HG03060 (cell line): ENCODE measurements around the gene PTPN21.
"Not testable (repeated sequence)": the region's sequence is repeated elsewhere in the genome, so short reads cannot be mapped to it uniquely, and the experiment has no call there.

Source experiments
- ATAC-seq: cut with Tn5 transposase; IDR thresholded peaks from one replicate; pipeline ENCODE4 v1.9.1; 2021; ENCODE audit warnings: low read depth, moderate number of reproducible peaks; ENCODE audit not compliant: unreplicated experiment

Gene PTPN21

DNA sequence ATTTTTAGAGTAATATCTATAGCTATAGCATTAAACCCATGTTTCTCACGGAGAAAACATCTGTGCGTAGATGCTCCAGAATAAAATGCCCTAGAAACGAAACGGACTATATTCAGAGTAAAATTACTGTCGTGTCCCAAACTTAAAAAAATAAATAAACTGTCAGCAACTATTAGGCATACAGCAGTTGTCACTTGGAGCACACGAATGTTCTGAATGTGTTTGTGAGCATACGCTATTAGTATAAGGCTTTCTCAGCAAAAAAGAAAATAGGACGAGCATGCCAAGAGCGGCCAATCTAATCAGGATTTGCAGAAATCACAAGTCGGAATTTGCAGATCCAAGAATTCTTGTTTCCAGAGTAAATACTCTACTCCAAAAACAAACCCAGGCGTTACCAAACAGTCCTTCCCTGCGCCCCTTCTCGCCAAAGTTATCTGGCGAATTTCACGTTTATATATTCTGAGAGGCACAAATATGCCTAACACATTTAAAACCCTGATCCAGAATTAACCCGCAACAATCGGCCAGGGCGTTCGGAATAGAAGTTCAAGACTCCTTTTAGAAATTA, 836 bp downstream of the PTPN21 start:
- no peak for ATAC-seq

DNA sequence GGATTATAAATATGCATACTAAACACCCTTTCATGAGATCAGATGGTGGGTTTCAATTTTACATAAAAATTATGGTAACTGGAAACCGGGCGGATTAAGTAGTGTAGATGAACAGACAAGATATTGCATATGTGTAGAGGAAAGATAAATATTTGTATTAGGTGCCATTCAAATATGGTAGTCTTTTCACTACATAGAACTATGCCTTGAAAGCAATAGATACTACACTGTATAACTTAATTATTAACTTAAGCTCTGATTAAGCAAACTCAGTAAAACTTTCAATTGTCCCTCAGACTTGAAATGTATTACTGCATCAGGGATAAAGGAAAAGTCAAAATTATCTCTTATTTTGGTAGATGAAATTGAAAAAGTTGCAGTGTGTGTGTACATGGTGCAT, 1.9 kb downstream of the PTPN21 start:
- no peak for ATAC-seq

GRCh38 chr14:88551980-88552431, 2.8 kb downstream of the PTPN21 start:
- no peak for ATAC-seq

DNA sequence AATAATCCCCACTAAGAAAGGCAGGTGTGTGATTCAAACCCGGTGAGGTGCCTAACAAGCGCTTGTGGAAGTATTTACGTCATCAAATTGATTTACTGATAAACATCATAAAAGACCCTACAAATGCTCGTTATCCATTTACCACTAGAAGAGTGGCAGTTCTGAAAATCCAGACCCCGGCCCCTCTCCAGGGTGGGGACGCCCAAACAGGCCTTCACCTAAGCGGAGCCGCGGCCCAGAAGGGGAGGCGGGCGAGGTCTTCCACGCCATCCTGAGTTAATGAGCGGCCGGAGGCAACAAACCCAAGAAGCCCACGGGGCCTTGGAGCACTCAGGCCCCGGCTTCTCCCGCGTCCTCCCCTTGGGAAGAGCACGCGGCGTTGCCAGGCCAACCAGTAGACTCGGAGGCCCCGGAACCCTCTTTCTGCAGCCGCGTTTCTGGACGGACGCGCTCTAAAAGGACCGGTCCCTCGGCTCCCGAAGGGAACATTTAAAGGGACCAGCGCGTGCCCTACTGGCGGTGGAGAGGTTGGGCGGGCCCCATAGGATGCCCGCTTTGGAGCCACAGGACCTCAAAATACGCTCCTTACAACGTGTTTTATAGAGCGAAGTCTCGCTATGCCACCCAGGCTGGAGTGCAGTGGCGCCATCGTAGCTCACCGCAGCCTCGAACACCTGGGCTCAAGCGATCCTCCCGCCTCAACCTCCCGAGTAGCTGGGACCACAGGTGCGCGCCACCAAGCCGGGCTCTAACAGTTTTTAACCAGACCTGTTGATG, 3.5 kb downstream of the PTPN21 start:
- no peak for ATAC-seq

DNA sequence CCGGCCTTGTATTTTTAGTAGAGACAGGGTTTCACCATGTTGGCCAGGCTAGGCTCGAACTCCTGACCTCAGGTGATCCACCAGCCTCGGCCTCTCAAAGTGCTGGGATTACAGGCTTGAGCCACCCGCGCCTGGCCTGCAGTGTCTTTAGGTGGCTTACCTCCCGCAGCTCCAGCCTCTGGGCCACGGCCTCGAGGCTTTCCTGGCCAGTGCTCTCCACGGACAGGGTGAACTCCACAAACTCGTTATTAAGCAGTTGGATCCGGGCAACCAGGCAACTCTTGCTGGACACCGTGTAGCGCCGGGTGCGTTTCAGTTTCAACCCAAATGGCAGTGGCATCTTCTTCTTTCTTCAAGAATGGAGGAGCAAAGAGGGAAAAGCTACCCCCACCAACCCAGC, 4.7 kb downstream of the PTPN21 start:
- no peak for ATAC-seq

DNA sequence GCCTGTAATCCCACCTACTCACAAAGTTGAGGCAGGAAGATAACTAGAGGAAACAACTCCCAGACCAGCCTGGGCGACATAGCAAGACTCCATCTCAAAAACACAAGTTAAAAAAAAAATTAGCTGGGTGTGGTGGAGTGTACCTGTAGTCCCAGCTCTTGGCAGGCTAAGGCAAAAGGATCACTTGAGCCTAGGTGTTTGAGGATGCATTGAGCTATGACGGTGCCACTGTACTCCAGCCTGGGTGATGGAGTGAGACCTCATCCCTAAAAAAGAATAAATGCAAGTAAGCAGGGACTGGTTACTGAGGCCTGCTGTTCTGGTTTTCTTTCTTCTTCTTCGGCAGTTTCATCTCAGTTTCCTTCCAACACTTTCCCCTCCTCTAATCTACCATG, 7.4 kb downstream of the PTPN21 start:
- no peak for ATAC-seq

GRCh38 chr14:88546621-88547385, 8.0 kb downstream of the PTPN21 start:
- no peak for ATAC-seq

DNA sequence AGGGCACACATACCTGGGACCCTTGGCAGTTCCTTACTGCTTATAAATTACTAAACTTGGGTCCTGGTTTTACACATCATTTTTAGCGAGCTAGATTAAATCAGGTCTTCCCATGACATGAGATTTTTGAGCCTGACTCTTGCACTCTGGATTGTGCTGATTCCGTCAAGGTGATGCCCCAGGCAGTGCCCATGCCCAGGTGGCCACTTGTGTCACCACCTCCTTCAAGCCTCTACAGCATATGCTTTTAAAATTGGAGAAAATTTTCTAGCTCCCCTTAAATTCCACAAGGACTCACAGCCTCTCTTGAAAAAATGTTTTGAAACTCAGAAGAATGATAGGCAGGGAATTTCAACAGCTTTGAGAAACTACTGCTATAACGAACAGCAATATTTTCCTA, 9.6 kb downstream of the PTPN21 start:
- no peak for ATAC-seq

DNA sequence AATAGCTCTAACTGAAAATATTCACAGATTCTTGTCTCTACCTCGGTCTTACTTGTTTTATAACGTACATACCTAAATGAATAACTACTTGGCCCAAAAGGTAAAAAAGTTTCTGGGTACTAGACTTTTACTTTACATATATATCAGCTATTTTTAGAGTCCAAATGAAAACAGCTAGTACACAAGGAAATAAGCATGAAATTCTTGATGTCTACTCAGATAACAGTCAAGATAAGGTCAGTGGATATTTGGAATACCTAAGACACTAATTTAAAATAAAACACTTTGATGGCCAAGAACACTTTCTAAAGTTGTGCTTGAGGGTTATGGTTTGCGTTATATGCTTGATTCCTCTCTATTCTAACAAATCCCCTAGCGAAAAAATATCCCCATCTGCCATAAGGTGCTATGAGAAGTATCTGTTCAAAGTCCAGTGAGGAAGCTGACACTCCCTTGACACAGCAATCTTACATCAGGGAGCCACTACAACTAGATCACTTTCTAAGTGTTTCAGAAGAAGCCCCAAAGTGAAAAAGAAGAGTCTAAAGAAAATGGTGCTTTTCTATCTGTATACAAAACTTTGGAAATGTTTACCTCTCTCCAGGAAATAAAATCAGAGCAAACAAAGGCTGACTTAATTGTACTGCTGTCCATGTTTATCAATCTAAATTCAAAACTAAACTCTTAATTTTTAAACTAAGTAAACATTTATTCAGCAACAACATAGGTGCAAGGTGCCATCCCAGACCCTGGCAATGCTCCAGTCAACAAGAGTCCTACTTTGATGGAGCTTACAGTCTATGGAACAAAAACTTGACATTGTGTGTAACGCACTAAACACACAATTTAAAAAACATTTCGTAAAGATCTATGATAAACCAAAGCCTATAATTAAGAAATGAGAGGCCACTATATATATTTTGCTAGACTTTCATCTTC, 11.7 kb downstream of the PTPN21 start:
- no peak for ATAC-seq

DNA sequence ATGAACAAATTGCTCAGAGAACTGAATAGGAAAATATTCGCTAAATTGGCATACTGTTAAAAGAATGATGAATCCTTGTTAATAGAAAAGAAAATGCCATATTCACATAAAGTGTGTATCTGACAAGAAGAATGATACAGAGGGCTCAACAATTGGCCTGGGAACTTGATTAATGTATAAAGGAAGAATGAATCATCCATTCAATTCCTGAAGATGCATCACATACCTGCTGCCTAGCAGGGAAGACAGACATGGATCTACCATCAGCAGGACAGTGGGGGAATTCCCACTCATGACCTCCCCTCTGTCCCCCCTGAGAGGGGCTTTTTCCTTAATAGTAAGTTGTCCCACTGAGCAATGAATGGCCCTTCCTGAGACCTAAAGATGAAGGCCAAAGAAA, 13.5 kb downstream of the PTPN21 start:
- no peak for ATAC-seq

DNA sequence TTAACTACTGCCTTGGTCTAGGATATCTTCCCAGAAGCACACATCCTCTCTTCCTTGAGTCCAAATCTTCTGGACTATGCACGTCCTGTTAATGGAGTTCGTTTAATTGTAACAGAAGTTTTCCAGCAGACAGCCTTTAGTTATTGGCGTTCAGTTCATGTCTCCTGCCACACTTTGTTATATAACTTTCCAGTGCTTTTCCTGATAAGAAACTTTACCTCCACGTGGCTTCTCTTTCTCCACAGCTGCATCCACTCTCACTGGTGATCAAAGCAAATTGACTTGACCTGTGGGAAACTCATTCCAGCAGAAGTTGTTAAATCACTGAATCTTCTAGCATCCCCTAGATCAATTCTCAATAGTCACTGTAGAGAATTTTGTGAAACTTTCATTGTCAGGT, 19.0 kb downstream of the PTPN21 start:
- ATAC-seq: no peak

GRCh38 chr14:88535149-88535548, 19.7 kb downstream of the PTPN21 start:
- no peak for ATAC-seq

DNA sequence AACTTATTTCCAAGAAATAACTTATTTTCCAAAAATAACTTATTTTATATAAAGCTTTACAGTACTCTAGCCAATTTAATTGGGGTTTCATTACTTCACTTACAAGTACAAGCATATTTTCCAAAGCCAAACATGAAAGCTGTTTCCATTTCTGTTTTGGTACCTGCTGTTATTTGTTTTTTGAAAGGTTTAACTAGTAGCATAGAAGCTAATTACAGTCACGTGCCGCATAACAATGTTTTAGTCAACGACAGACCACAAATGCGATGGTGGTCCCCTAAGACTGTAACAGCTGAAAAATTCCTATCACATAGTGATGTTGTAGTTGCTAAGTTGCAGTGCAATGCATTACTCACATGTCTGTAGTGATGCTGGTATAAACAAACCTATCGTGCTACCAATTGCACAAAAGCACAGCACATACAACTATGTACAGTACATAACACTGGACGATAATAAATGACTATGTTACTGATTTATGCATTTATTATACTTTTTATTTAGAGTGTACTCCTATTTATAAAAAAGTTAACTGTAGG, 21.7 kb downstream of the PTPN21 start:
- ATAC-seq: no peak

GRCh38 chr14:88529889-88530288, 24.9 kb downstream of the PTPN21 start:
- ATAC-seq: not testable (repeated sequence)

GRCh38 chr14:88522393-88522792, 32.4 kb downstream of the PTPN21 start:
- ATAC-seq: no peak

- no peak for ATAC-seq
Observed at GRCh38 chr14:88521818-88522217, 33.0 kb downstream of the PTPN21 start.

GRCh38 chr14:88519907-88520306, 34.9 kb downstream of the PTPN21 start:
- ATAC-seq: no peak

DNA sequence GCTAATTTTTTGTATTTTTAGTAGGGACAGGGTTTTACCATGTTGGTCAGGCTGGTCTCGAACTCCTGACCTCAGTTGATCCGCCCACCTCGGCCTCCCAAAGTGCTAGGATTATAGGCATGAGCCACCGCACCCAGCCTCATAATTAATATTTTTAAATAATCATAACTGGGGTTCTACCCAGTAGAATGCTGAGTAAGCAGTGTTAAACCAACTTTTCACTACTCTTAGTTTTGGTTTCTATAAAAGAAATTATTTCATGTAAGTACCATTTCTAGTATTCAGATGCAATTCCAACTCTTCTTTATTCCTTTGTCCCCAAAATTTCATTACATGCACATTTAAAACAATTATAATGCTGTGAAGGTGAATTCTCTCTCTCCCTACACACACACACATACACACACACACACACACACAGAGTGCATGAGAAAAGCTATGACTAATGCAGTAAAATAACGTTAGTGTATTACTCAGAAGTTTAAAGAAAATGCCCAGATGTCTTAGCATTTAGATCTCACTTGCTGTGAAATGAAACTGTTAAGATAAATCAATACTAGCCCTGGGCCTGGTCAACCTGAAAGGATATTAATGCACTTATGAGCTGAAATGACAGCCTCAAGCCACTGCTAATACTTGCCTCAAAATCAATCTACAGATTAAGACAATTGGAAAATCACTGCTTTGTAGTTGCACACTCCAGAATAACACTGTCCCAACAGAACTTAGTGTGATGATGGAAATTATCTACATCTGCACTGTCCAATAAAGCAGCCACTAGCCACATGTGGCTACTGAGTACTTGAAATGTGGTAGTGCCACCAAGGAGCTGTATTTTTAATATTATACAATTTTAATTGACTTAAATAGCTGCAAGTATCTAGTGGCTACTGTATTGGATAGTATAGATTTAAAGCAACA, 36.0 kb downstream of the PTPN21 start:
- ATAC-seq: no peak

DNA sequence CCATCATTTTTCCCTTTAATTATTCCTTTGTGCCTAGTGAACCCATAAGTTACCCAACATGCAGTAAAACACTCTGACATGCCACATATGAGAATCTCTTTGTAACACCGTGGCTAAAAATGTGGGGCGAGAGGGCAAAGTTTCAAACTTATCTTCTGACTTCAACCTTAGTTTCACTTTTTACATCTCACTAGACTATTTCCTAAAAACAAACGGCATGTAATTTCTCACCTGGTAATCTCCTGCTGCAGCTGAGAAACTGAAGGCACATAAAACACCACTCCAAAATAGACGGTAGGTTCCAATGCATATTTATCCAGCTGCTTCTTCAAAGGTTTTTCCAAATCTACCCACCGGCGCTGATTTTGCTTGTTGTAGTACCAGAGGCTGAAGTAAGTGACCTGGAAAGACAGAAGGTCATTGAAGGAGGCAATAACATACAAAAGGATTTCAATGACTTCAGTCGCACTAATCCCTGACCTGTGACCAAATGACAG, 37.9 kb downstream of the PTPN21 start:
- ATAC-seq: no peak
